Calu3 (cell line): ENCODE measurements around the gene NDUFB2. TPM values are rescaled to one million over a fixed set of nuclear protein-coding genes. Genes with fewer than 3 reads are reported as not detected.
"Not testable (repeated sequence)": the region's sequence is repeated elsewhere in the genome, so short reads cannot be mapped to it uniquely, and the experiment has no call there.

Source experiments
- BruUV-seq: library from RNA; stranded (reverse); fragments of 400-500 nt; replicated peaks from 2 replicates; lab custom pipeline; 2021; lab: Mats Ljungman, UMichigan
- CTCF ChIA-PET: fragments of 300-600 bp; sonication (Branson Sonifier 250); formaldehyde crosslinking; loops from one replicate; lab custom pipeline; 2022; ENCODE audit warnings: antibody characterized with exemption; lab: Charles Lee
- DNase-seq: peaks from one replicate; pipeline ENCODE4 v3.0.0; 2022
- H3K27ac Mint-ChIP-seq: one replicate; pipeline ENCODE4 v1.8.0; 2022; ENCODE audit warnings: mixed read lengths; ENCODE audit not compliant: unreplicated experiment
- H3K27me3 Mint-ChIP-seq: one replicate; pipeline ENCODE4 v1.8.0; 2022; ENCODE audit warnings: mixed read lengths; ENCODE audit not compliant: unreplicated experiment
- H3K36me3 Mint-ChIP-seq: one replicate; pipeline ENCODE4 v1.8.0; 2022; ENCODE audit warnings: mild to moderate bottlenecking, moderate library complexity, mixed read lengths; ENCODE audit not compliant: insufficient read depth, unreplicated experiment
- H3K4me1 Mint-ChIP-seq: one replicate; pipeline ENCODE4 v1.8.0; 2022; ENCODE audit warnings: mild to moderate bottlenecking, low read depth, mixed read lengths; ENCODE audit not compliant: unreplicated experiment
- H3K4me3 Mint-ChIP-seq: one replicate; pipeline ENCODE4 v1.8.0; 2022; ENCODE audit warnings: mild to moderate bottlenecking, low read depth, moderate library complexity, mixed read lengths; ENCODE audit not compliant: unreplicated experiment
- H3K9me3 Mint-ChIP-seq: one replicate; pipeline ENCODE4 v1.8.0; 2022; ENCODE audit warnings: low read depth, mixed read lengths; ENCODE audit not compliant: unreplicated experiment
- intact Hi-C: fragments of 100-400 bp; cut with micrococcal nuclease; formaldehyde crosslinking; loops from one replicate; pipeline ENCODE4 v1.10.0; 2022; ENCODE audit not compliant: unreplicated experiment
- total RNA-seq: library from RNA; stranded (reverse); gene quantifications from 2 replicates; pipeline ENCODE4 v1.2.3, GENCODE V29; 2022
- TF ChIP-seq, protein P1 (sequence below): fragments of 200-600 bp; IDR thresholded peaks from one replicate; pipeline ENCODE4 v1.8.0; 2022; ENCODE audit warnings: antibody characterized with exemption; ENCODE audit not compliant: unreplicated experiment

The NDUFB2 gene
- total RNA-seq, 1 experiment from 2014 or later = 128 TPM

DNA sequence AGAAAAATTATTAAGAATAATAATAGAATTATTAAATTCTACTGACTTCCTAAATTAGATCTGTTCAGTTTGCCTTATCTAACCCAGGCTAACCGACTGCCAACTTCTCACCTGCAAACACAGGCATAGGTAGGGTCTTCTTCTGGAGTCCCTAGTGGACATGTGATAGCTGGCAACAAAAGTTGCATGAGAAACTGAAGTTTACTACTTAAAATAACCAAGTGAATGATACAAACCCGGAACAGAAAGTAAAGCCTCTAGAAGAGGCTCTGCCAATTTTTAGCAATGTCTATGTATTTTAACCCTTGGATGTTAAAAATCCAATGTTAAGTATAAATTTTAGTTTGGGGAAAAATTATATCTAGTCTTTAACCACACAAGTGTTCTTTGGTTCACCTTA, 37.6 kb downstream of the NDUFB2 start:
- TF ChIP-seq, protein P1, sequence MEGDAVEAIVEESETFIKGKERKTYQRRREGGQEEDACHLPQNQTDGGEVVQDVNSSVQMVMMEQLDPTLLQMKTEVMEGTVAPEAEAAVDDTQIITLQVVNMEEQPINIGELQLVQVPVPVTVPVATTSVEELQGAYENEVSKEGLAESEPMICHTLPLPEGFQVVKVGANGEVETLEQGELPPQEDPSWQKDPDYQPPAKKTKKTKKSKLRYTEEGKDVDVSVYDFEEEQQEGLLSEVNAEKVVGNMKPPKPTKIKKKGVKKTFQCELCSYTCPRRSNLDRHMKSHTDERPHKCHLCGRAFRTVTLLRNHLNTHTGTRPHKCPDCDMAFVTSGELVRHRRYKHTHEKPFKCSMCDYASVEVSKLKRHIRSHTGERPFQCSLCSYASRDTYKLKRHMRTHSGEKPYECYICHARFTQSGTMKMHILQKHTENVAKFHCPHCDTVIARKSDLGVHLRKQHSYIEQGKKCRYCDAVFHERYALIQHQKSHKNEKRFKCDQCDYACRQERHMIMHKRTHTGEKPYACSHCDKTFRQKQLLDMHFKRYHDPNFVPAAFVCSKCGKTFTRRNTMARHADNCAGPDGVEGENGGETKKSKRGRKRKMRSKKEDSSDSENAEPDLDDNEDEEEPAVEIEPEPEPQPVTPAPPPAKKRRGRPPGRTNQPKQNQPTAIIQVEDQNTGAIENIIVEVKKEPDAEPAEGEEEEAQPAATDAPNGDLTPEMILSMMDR = no peak
- Mint-ChIP-seq H3K9me3 (no peaks in the 10 kb centered on the region), H3K36me3 (peaks cover 9% of the 10 kb centered on the region), H3K27ac (no peak overlapping the region), H3K27me3 (no peaks in the 10 kb centered on the region), H3K4me1 (no peaks in the 10 kb centered on the region), H3K4me3 (no peak overlapping the region)
- no peak for DNase-seq
- intact Hi-C loops = no loop called here
- CTCF ChIA-PET = no interaction called here
- BruUV-seq = no TSS peak

DNA sequence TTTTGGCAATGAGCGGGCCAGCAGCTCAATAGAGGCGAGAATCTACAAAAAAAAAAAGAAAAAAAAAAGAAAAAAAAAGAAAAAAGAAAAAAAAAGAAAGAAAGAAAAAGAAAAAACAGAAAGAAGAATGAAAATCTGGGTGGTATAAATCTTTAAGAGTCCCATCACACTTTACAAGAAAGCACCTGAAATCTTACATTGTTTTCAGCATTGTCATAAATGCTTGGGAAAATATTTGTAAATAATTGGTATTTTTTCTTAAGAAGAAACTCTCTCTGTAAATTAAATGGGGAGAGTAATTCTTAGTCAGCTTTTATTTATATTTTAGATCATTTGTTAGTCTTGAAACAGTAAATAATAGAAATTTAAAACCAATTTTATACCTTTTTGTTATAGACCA, 38.2 kb downstream of the NDUFB2 start:
- no peak for DNase-seq
- Mint-ChIP-seq H3K4me1 (no peaks in the 10 kb centered on the region), H3K36me3 (peaks cover 7% of the 10 kb centered on the region), H3K27me3 (no peaks in the 10 kb centered on the region), H3K27ac (no peak overlapping the region), H3K9me3 (no peaks in the 10 kb centered on the region), H3K4me3 (no peak overlapping the region)
- BruUV-seq = no TSS peak
- intact Hi-C loops = no loop called here
- CTCF ChIA-PET = no interaction called here
- TF ChIP-seq, protein P1 = no peak

DNA sequence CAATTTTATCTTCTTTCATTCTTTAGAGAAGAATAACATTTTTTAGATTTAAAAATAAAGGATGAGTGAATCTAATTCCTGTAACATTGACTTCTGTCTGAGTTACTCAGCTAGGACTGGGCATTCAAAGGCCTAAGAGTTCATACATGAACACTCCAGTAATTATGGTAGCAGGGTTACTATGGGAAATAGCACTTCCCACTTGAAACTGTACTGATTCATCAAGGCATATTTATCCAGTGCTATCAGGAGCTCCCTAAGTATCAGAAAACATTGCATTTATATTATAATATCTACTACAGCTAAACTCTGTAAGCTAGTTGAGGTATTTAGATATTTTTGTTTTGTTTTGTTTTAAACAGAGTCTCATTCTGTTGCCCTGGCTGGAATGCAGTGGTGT, 41.8 kb downstream of the NDUFB2 start:
- no peaks in the 10 kb centered on the region for H3K27me3 Mint-ChIP-seq
- H3K36me3 Mint-ChIP-seq = peaks cover 4% of the 10 kb centered on the region
- TF ChIP-seq, protein P1 = no peak
- no peak overlapping the region for H3K27ac Mint-ChIP-seq
- intact Hi-C loops = no loop called here
- H3K9me3 Mint-ChIP-seq = no peaks in the 10 kb centered on the region
- CTCF ChIA-PET = no interaction called here
- no peak overlapping the region for H3K4me3 Mint-ChIP-seq
- no TSS peak for BruUV-seq
- DNase-seq = no peak
- no peaks in the 10 kb centered on the region for H3K4me1 Mint-ChIP-seq

DNA sequence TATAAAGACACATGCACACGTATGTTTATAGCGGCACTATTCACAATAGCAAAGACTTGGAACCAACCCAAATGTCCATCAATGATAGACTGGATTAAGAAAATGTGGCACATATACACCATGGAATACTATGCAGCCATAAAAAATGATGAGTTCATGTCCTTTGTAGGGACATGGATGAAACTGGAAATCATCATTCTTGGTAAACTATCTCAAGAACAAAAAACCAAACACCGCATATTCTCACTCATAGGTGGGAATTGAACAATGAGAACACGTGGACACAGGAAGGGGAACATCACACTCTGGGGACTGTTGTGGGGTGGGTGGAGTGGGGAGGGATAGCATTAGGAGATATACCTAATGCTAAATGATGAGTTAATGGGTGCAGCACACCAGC, 46.7 kb downstream of the NDUFB2 start:
- intact Hi-C loops, H3K27ac Mint-ChIP-seq, DNase-seq, H3K4me3 Mint-ChIP-seq, H3K36me3 Mint-ChIP-seq, H3K9me3 Mint-ChIP-seq, H3K4me1 Mint-ChIP-seq, CTCF ChIA-PET, BruUV-seq, H3K27me3 Mint-ChIP-seq: not testable (repeated sequence)

DNA sequence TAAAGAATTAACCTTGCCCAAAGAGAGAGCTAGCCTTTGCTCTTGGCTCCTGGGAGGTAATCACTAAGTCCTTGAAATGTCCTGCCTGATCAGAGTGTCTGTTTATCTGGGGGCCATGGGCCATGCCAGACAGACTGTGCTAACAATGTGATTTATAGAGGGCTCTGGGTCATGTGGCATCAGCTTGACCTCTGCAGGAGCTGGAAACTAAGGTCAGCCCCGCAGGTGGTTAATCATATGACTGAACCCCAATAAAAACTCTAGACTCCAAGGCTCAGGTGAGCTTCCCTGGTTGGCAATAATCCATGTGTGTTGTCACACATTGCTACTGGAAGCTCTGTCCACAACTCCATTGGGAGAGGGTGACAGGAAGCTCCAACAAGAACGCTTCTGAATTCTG, 47.5 kb downstream of the NDUFB2 start:
- no TSS peak for BruUV-seq
- Mint-ChIP-seq H3K4me1 (no peaks in the 10 kb centered on the region), H3K36me3 (no peaks in the 10 kb centered on the region), H3K27ac (no peak overlapping the region), H3K9me3 (no peaks in the 10 kb centered on the region), H3K4me3 (no peak overlapping the region), H3K27me3 (no peaks in the 10 kb centered on the region)
- TF ChIP-seq, protein P1 = no peak
- intact Hi-C loops = no loop called here
- CTCF ChIA-PET = no interaction called here
- no peak for DNase-seq
